ENCODE data around the gene SPATA2L.

Gene SPATA2L

DNA sequence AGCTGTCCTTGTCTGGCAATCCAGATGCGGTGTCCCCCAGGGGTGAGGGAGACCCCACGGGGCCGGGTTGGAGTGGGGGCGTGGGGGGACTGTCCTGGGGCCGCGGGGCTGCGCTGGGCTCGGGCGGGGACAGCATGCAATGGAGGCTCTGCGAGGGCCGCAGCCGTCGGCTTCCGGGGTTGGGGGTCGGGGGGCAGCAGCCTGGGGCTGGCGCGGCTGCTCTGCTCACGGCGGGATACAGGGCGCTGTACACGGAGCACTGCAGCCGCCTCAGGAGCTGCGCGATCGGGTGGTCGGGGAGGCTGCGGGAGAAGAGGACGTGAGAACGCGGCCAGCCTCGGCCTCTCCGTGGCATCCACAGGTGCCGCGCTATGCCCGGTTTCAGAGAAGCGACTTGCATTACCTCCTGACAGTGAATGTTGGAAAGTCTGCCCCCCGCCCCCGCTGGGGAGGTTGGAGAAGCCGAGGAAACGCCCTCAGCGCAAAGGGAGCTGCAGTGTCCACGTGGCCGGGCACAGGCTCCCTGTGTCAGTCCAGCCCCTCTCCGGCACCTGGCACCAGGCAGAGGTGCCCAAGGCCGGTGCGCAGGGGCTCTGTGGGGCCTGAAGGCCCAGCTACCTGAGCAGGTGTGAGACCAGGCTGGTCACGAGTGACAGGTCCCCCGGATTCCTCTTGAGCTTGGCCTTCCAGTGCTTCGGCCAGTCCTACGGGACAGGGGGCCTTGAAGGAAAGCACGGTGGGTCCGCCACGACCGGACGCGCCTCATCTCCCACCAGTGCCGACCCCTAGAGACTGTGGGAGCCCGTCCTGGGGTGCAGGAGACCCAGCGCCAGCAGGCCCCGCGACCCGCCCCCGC lies 9.4 kb upstream of the SPATA2L start:
- H3K27ac ChIP-seq (ENCODE audit: low read depth, low read length) = no peak overlapping the region
- TF ChIP-seq EZH2phosphoT487 (IDR thresholded peaks at IDR 0.05; ENCODE audit: borderline replicate concordance, low read length) = no peak
- peaks cover 14% of the 10 kb centered on the region for H3K36me3 ChIP-seq (ENCODE audit: control insufficient read depth, low read length)
- no peak overlapping the region for H3K4me3 ChIP-seq (ENCODE audit: low read length)
- H3K79me2 ChIP-seq (ENCODE audit: control insufficient read depth, low read length) = peaks cover 16% of the 10 kb centered on the region
- H3K4me1 ChIP-seq (ENCODE audit: control insufficient read depth, low read length) = peaks cover 11% of the 10 kb centered on the region
- no peak overlapping the region for H3K4me2 ChIP-seq (ENCODE audit: low read length)
- no peaks in the 10 kb centered on the region for H3K27me3 ChIP-seq (ENCODE audit: control insufficient read depth, low read length)
- no peaks in the 10 kb centered on the region for H3F3A ChIP-seq (ENCODE audit: control insufficient read depth, insufficient read depth)
- H3K9me3 ChIP-seq (ENCODE audit: control insufficient read depth, insufficient read depth, low read length) = no peaks in the 10 kb centered on the region
- no peaks in the 10 kb centered on the region for H4K20me1 ChIP-seq (ENCODE audit: control insufficient read depth, insufficient read depth, low read depth, low read length)
- H3K9me2 ChIP-seq (replicated peaks; ENCODE audit: control insufficient read depth, low read length) = no peaks in the 10 kb centered on the region

DNA sequence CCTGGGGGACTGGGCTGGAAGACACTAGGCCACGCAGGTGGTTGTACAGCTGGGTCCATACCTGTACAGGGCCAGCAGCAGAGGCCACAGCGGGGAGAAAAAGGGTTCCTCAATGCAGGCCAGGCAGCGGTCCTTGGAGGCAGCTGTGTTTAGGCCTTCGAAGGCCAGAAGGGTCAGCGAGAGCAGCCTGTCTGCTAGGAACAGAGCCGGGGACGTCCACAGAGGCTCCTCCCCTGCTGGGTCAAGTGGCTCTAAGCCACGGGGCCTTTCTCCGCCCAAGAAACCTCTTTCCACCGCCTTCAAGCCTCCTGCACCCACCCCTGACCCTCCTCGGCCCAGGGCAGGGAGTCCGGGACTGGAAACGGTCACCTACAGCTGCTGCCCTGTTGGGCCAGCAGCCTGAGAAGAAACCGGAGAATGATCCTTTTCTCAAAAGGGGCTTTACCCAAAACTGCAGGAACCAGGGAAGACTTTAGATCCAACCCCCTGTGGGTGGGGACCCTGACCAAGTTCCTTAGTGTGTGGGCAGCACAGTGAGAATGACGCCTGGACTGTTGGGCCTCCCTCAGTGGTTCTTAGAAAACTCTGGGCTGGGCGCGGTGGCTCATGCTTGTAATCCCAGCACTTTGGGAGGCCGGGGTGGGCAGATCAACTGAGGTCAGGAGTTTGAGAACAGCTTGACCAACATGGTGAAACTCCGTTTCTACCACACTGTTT lies 8.4 kb upstream of the SPATA2L start:
- no peaks in the 10 kb centered on the region for H3K9me3 ChIP-seq (ENCODE audit: control insufficient read depth, insufficient read depth, low read length)
- H3K4me1 ChIP-seq (ENCODE audit: control insufficient read depth, low read length) = peaks cover 11% of the 10 kb centered on the region
- no peaks in the 10 kb centered on the region for H4K20me1 ChIP-seq (ENCODE audit: control insufficient read depth, insufficient read depth, low read depth, low read length)
- H3K9me2 ChIP-seq (replicated peaks; ENCODE audit: control insufficient read depth, low read length) = no peaks in the 10 kb centered on the region
- no peak overlapping the region for H3K27ac ChIP-seq (ENCODE audit: low read depth, low read length)
- H3K27me3 ChIP-seq (ENCODE audit: control insufficient read depth, low read length) = no peaks in the 10 kb centered on the region
- H3K79me2 ChIP-seq (ENCODE audit: control insufficient read depth, low read length) = peaks cover 16% of the 10 kb centered on the region
- H3K4me3 ChIP-seq (ENCODE audit: low read length) = no peak overlapping the region
- no peaks in the 10 kb centered on the region for H3F3A ChIP-seq (ENCODE audit: control insufficient read depth, insufficient read depth)
- H3K36me3 ChIP-seq (ENCODE audit: control insufficient read depth, low read length) = peaks cover 14% of the 10 kb centered on the region
- TF ChIP-seq, protein P1, sequence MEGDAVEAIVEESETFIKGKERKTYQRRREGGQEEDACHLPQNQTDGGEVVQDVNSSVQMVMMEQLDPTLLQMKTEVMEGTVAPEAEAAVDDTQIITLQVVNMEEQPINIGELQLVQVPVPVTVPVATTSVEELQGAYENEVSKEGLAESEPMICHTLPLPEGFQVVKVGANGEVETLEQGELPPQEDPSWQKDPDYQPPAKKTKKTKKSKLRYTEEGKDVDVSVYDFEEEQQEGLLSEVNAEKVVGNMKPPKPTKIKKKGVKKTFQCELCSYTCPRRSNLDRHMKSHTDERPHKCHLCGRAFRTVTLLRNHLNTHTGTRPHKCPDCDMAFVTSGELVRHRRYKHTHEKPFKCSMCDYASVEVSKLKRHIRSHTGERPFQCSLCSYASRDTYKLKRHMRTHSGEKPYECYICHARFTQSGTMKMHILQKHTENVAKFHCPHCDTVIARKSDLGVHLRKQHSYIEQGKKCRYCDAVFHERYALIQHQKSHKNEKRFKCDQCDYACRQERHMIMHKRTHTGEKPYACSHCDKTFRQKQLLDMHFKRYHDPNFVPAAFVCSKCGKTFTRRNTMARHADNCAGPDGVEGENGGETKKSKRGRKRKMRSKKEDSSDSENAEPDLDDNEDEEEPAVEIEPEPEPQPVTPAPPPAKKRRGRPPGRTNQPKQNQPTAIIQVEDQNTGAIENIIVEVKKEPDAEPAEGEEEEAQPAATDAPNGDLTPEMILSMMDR (IDR thresholded peaks at IDR 0.05; ENCODE audit: low read depth, low read length, poor library complexity, severe bottlenecking) = no peak
- no peak for TF ChIP-seq EZH2phosphoT487 (IDR thresholded peaks at IDR 0.05; ENCODE audit: borderline replicate concordance, low read length)
- H3K4me2 ChIP-seq (ENCODE audit: low read length) = no peak overlapping the region

DNA sequence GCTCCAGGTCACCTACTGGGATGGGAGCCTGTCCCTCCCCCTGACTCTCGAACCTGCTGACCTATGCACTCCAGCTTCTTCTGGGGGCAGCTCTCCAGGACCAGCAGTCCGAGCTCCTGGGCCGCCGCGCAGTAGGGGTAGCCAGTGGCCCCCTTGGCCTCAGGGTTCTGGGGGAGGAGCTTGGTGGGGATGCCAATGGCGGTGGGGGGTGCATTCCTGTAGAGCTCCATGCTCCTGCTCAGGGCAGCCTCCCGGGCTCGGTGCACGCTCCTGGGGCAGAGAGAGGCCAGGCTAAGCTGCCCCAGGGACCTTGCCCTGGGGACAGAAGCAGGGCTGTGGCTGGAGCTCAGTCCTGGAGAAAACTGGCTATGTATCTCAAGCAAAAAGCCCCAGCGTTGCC lies 7.7 kb upstream of the SPATA2L start:
- H4K20me1 ChIP-seq (ENCODE audit: control insufficient read depth, insufficient read depth, low read depth, low read length) = no peaks in the 10 kb centered on the region
- TF ChIP-seq EZH2phosphoT487 (IDR thresholded peaks at IDR 0.05; ENCODE audit: borderline replicate concordance, low read length) = no peak
- TF ChIP-seq, protein P1 (IDR thresholded peaks at IDR 0.05; ENCODE audit: low read depth, low read length, poor library complexity, severe bottlenecking) = no peak
- H3F3A ChIP-seq (ENCODE audit: control insufficient read depth, insufficient read depth) = no peaks in the 10 kb centered on the region
- H3K27ac ChIP-seq (ENCODE audit: low read depth, low read length) = no peak overlapping the region
- H3K4me1 ChIP-seq (ENCODE audit: control insufficient read depth, low read length) = peaks cover 11% of the 10 kb centered on the region
- no peaks in the 10 kb centered on the region for H3K9me2 ChIP-seq (replicated peaks; ENCODE audit: control insufficient read depth, low read length)
- no peaks in the 10 kb centered on the region for H3K9me3 ChIP-seq (ENCODE audit: control insufficient read depth, insufficient read depth, low read length)
- no peak overlapping the region for H3K4me2 ChIP-seq (ENCODE audit: low read length)
- no peaks in the 10 kb centered on the region for H3K27me3 ChIP-seq (ENCODE audit: control insufficient read depth, low read length)
- H3K4me3 ChIP-seq (ENCODE audit: low read length) = no peak overlapping the region
- peaks cover 8% of the 10 kb centered on the region for H3K36me3 ChIP-seq (ENCODE audit: control insufficient read depth, low read length)
- H3K79me2 ChIP-seq (ENCODE audit: control insufficient read depth, low read length) = peaks cover 16% of the 10 kb centered on the region

All from DOHH2 (cell line).